NCI-H1092 treated with DMSO at 0.1 percent for 48 hours (cell line): ENCODE results near the gene RNFT2.

ENCODE experiments used
- DNase-seq: peaks from one replicate; lab custom pipeline; 2025; lab: John Stamatoyannopoulos, UW

The RNFT2 gene

DNA sequence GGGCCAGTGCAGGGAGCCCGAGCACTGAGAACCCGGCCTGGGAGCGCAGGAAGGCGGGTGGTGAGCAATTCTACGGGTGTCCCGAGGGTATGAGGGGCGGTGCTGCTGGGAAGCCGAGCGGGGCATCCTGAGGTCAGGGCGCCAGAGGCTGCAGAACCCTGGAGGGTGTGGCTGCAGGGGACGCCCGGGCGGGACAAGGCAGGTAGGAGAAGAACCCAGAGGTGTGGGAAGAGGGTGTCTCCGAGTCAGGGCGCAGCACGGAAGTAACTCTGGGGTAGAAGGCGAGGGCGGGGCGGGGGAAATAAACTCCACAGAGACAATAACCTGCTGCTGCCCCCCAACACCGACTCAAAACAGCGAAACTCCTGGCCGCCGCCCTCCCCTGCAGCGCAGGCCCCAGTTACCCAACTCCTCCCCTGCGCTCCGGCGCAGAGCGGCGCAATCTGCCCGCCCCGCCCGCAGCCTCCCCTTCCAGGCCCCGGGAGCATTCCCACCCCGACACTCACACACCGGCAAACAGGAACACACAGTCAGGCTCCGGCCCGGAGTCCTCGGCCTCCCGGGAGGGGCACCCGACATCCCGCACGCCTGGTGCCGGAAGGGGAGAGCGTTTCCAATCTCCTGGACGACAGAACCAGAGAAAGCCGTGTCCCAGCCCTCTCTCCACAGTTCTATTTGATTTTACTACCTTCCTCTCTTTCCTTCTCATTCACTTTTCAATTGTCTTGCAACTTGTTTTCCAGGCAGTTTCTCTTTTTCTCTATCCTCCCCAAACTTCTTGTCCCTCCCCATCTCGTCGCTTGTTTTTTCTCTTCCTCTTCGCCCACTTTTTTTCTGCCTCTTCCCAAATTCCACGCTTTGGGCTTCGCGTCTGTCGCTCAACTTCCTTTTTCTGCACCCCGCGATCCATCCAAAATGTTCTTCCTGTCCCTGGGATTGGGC, 140.7 kb downstream of the RNFT2 start:
- no peak for DNase-seq

- DNase-seq, result no peak
These were observed 141.5 kb downstream of the RNFT2 start for GRCh38 chr12:116879509-116880212.

DNA sequence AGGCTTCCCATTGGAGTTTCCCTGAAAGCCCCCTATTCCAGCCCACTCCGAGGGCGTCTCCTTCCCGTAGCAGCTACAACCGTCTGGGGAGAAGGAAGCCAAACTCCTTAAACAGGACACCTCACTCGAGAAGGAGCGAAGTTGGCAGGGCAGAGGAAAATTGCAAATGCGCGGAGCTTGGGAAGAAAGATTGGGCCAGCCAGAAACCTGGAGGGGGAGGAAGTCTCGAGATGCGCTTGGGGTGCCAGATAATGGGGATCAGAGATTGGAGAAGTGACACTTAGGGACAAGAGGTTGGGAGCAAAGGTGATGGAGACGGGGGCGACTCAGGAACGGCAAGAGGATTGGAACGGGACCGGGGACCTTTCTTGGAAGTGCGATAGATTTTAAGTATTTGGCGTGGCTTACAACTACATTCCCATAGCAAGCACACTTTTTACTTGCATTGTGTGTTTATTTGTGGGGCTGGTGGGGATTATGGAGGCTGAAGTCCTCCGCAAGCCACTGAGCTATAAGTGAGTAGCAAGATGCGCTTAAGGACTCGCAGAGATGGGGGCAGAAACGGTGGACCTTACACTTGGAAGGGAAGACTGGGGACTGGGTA, 142.2 kb downstream of the RNFT2 start:
- DNase-seq, result no peak

DNA sequence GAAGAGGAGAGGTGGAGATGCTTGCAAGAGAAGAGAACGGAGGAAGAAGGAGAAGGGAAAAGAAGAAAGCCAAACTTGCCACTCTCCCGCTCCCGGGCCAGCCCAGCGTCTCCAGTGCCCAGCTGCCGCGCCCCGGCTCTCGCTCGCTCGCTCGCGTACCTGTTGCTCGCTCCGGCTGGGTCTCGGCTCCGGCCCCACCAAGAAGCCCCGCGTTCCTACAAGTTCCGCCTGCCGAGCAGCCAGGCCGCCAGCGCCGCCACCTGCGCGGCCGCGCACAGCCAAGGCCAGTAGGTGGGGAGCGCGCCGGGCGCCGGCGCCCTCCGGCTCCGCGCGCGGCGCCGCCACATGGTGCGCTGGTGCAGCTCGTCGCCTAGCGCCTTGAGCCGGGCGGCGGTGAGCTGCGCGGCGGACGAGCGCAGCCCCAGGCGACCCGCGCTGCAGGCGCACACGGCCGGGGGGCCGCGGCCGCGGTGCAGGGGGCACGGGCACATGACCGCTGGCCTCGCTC, 142.8 kb downstream of the RNFT2 start:
- DNase-seq, result peak; percentile 63

- DNase-seq, result peak; percentile 31
These were observed 143.3 kb downstream of the RNFT2 start, which contains the start of gene HRK for GRCh38 chr12:116881325-116881876. HRK (minus strand) TSS chr12:116881441; CDS start chr12:116881307, 134 bp downstream.

DNA sequence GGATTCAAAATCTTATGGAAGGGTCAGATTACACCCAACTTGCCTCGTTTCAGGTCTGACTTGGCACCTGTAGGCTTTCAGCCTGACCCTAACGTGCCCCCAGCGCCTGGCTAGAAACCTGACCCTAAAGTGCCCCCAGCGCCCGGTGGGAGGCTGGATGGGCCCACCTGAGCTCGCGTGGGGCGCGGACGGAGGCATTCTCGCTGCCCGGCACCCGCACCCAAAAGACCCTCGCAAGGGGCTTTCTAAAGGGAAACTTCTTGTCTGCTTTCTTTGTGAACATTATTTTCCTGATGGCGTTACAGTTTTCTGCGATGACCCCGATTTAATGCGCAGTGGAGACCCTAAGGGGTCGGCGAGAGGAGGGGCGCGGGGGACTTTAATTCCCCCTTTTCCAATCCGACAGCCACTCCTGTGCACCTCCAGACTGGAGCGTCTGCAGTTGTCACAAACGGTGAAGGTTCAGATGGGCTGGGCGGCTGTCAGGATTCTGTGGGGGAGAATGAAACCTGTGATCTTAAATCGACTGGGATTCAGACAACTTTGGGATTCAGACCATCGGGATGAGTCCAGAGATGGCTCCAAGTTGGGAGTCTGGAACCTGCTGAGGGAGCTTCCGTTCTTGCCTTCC, 143.9 kb downstream of the RNFT2 start:
- DNase-seq, result no peak

- peak; percentile 30 for DNase-seq
These were observed 144.6 kb downstream of the RNFT2 start for GRCh38 chr12:116882742-116883141.

- no peak for DNase-seq
These were observed 146.8 kb downstream of the RNFT2 start for GRCh38 chr12:116884871-116885270.

DNA sequence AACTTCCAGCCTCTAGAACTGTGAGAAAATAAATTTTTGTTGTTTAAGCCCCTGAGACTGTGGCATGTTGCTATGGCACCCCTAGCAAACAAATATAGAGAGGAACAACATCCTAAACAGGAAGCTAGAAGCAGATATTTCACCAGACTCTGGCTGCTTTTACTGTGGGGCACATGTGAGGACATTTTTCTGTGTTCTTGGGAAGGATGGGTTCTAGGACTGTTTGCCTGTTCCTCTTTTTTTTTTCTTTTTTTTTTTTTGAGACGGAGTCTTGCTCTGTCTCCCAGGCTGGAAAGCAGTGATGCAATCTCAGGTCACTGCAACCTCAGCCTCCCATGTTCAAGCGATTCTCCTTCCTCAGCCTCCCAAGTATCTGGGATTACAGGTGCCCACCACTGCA, 147.4 kb downstream of the RNFT2 start:
- no peak for DNase-seq

- DNase-seq, result no peak
These were observed 149.1 kb downstream of the RNFT2 start for GRCh38 chr12:116887244-116887643.

DNA sequence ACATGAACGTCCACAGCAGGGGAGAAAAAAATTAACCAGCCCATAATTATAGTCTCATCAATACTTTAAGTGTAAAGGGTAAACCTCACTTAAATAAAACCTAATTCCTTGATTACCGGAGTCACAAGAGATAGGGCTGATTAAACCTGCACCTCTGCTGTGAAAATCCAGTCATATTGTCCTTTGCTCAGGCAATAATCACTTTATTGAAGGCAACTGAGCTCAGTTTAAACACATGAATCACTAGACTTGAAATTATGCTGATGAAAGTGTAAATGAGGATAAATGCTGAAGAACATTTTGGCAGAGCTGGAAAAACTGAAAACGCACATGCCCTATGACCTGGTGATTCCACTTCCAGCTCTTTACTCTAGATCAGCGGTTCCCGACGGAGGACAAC, 149.8 kb downstream of the RNFT2 start:
- DNase-seq, result no peak

- no peak for DNase-seq
These were observed 152.2 kb downstream of the RNFT2 start for GRCh38 chr12:116890330-116890729.

DNA sequence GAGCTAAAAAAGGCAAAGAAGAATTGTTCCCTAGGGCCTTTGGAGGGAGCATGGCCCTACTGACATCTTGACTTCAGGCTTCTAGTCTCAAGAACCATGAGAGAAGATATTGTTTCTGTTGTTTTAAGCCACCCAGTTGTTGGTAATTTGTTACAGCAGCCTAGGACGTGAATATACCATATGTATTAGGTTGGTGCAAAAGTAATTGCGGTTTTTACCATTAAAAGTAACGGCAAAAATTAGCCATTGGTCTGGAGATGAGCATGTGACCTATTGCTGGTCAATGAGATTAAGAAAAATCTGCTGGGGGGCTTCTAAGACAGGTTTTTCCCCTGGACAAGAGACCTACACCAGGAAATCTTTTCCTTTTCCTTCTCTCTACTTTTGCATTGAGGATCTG, 152.9 kb downstream of the RNFT2 start:
- no peak for DNase-seq

- DNase-seq, result no peak
These were observed 154.4 kb downstream of the RNFT2 start for GRCh38 chr12:116892349-116893140.

DNA sequence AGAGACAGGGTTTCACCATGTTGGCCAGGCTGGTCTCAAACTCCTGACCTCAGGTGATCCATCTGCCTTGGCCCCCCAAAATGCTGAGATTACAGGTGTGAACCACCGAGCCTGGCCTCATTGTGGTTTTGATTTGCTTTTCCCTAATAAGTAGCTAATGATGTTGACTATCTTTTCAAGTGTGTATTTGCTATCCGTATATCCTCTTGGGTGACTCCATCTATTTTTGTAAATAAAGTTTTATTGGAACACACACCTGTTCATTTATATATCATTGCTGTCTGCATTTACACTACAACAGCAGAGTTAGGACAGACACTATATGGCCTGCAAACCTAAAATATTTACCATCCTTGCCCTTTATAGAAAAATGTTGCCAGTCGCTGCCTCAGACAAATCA, 156.8 kb downstream of the RNFT2 start:
- no peak for DNase-seq

DNA sequence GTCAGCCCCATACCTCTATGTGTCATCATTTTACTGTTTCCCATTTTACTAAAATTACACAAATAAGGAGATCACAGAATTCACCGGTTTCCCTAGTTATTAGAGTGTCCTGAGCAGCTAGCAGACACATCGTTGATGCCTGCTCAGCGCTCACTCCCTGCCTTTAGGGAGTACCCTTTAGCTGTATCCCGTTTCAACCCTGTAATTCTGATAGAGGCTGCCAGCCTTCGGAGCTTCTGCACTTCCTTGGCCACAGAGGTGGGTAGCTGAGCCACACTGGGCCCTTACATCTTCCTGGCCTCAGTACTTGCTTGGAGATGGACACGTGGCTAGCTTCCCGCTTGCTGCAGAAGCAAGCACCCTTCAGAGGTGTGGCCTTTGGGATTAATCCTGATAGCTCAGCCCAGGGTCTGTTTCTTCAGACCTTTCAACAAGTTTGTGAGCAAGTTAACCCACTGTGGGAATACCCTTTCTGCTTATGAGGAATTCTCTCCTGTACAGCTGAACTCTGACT, 158.4 kb downstream of the RNFT2 start:
- DNase-seq, result no peak

- no peak for DNase-seq
These were observed 159.4 kb downstream of the RNFT2 start for GRCh38 chr12:116897476-116897875.

GRCh38 chr12:116898669-116899068, 160.6 kb downstream of the RNFT2 start:
- DNase-seq, result no peak

DNA sequence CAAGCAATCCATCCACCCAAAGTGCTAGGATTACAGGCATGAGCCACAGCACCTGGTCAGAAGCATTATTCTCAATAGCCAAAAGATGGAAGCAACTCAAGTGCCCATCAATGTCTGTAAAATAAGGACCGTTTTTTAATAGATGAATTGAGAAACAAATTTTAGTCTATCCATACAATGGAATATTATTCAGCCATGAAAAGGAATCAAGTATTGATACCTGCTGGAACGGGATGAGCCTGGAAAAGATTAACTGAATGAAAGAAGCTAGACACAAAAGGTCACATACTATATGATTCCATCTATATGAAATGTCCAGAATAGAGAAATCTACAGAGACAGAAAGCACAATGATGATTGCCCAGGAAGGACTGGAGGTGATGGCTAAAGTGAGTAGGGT, 163.5 kb downstream of the RNFT2 start:
- no peak for DNase-seq
